HCT116 (cell line): ENCODE data around the gene AGAP6. TPM values are rescaled to one million over a fixed set of nuclear protein-coding genes. Genes with fewer than 3 reads are reported as not detected.
"Not testable (repeated sequence)": the region's sequence is repeated elsewhere in the genome, so short reads cannot be mapped to it uniquely, and the experiment has no call there.

ENCODE experiments used
- ATAC-seq: fragments of 200-7000 bp; cut with Tn5 transposase; 2 replicates; pipeline ENCODE4 v1.9.1; 2020; ENCODE audit warnings: mild to moderate bottlenecking, moderate library complexity
- BruUV-seq: library from RNA; stranded (reverse); fragments of 400-500 nt; replicated peaks from 2 replicates; lab custom pipeline; 2021; lab: Mats Ljungman, UMichigan
- CTCF ChIA-PET: fragments of 300-600 bp; sonication (Branson Sonifier 250); formaldehyde crosslinking; loops from one replicate; lab custom pipeline; 2021; ENCODE audit warnings: antibody characterized with exemption; lab: Charles Lee
- POLR2A ChIA-PET: fragments of 300-600, 350-600 bp; sonication (Branson Sonifier 250); formaldehyde crosslinking; loops from one replicate; lab custom pipeline; 2021; ENCODE audit warnings: antibody characterized with exemption; lab: Charles Lee
- RAD21 ChIA-PET, 2 experiments: fragments of 300-600 bp; sonication (Branson Sonifier 250); formaldehyde crosslinking; loops; one replicate each; lab custom pipeline; 2023; ENCODE audit warnings: low total read pairs in 2 of 2; ENCODE audit not compliant: uncharacterized antibody in 2 of 2, unreplicated experiment in 2 of 2, low non-redundant PET in 1 of 2; lab: Charles Lee
- DNase-seq: peaks from one replicate; pipeline ENCODE4 v3.0.0-alpha.2; 2010; ENCODE audit warnings: low read depth, low spot score
- H2AFZ ChIP-seq: fragments of 200-600 bp; shearing (Covaris generic), sonication (generic); 2 replicates; pipeline ENCODE4 v1.6.1; 2017; ENCODE audit warnings: low read depth, mixed run types, mixed read lengths, antibody characterized with exemption, low read length; ENCODE audit not compliant: poor library complexity, severe bottlenecking
- H3K27ac ChIP-seq: 2 replicates; pipeline ENCODE4 v1.5.1; 2012; ENCODE audit warnings: low read depth, low read length
- H3K27me3 ChIP-seq: fragments of 200-600 bp; sonication (generic); 2 replicates; pipeline ENCODE4 v1.6.1; 2016; ENCODE audit warnings: mixed run types, low read length, mixed read lengths; ENCODE audit not compliant: insufficient read depth
- H3K36me3 ChIP-seq, 2 experiments: fragments of 200-500 bp in 1 of 2; fragments of 200-600 bp in 1 of 2; sonication (Bioruptor generic) in 1 of 2; sonication (generic) in 1 of 2; 2 replicates each; pipeline versions ENCODE4 v1.5.1 to v1.6.1; 2014 to 2016; ENCODE audit warnings: low read length in 2 of 2, inconsistent platforms in 1 of 2, mixed read lengths in 1 of 2, mixed run types in 1 of 2; ENCODE audit not compliant: insufficient read depth in 2 of 2, control insufficient read depth in 1 of 2
- H3K4me1 ChIP-seq, 2 experiments: fragments of 200-600 bp in 1 of 2; sonication (generic) in 1 of 2; 2 replicates each; pipeline versions ENCODE4 v1.5.1 to v1.6.1; 2012 to 2017; ENCODE audit warnings: low read length in 2 of 2, inconsistent platforms in 1 of 2, mild to moderate bottlenecking in 1 of 2, mixed read lengths in 1 of 2, mixed run types in 1 of 2, moderate library complexity in 1 of 2; ENCODE audit not compliant: insufficient read depth in 2 of 2, control insufficient read depth in 1 of 2
- H3K4me2 ChIP-seq: fragments of 200-600 bp; sonication (generic); 2 replicates; pipeline ENCODE4 v1.6.1; 2017; ENCODE audit warnings: mixed run types, low read length, mixed read lengths
- H3K4me3 ChIP-seq, 2 experiments: fragments of 200-600 bp in 1 of 2; sonication (generic) in 1 of 2; replicated peaks in 1 of 2; 2 replicates each; pipeline ENCODE4 v1.5.1; 2011 to 2016; ENCODE audit warnings: low read length in 2 of 2, control low read depth in 1 of 2, low read depth in 1 of 2, mild to moderate bottlenecking in 1 of 2, mixed read lengths in 1 of 2, mixed run types in 1 of 2
- H3K79me2 ChIP-seq: fragments of 200-600 bp; sonication (generic); 2 replicates; pipeline ENCODE4 v1.6.1; 2017; ENCODE audit warnings: mild to moderate bottlenecking, mixed run types, low read length, moderate library complexity, mixed read lengths; ENCODE audit not compliant: insufficient read depth
- H3K9ac ChIP-seq: fragments of 200-600 bp; sonication (generic); 2 replicates; pipeline ENCODE4 v1.6.1; 2016; ENCODE audit warnings: low read length, mixed read lengths
- H3K9me2 ChIP-seq: fragments of 200-600 bp; sonication (generic), shearing (Covaris generic); 2 replicates; pipeline ENCODE4 v1.6.1; 2017; ENCODE audit warnings: mixed run types, mild to moderate bottlenecking, moderate library complexity; ENCODE audit not compliant: insufficient read depth
- H3K9me3 ChIP-seq, 2 experiments: fragments of 200-500 bp in 1 of 2; fragments of 200-600 bp in 1 of 2; sonication (Bioruptor generic) in 1 of 2; sonication (generic) in 1 of 2; 2 replicates each; pipeline ENCODE4 v1.6.1; 2014 to 2017; ENCODE audit warnings: low read length in 2 of 2, mixed read lengths in 2 of 2, inconsistent platforms in 1 of 2, low read depth in 1 of 2, mild to moderate bottlenecking in 1 of 2, mixed run types in 1 of 2, moderate library complexity in 1 of 2; ENCODE audit not compliant: control insufficient read depth in 1 of 2, insufficient read depth in 1 of 2
- H4K20me1 ChIP-seq: fragments of 200-600 bp; sonication (generic), shearing (Covaris generic); 2 replicates; pipeline ENCODE4 v1.6.1; 2017; ENCODE audit warnings: mixed run types, mild to moderate bottlenecking, moderate library complexity; ENCODE audit not compliant: insufficient read depth
- intact Hi-C: fragments of 100-400 bp; cut with micrococcal nuclease; formaldehyde crosslinking; loops from 2 replicates; pipeline ENCODE4 v1.10.0; 2022
- total RNA-seq: library from RNA; stranded (reverse); gene quantifications from one replicate; pipeline ENCODE4 v1.2.1, GENCODE V29; 2021; ENCODE audit not compliant: unreplicated experiment

AGAP6 gene
- total RNA-seq, 1 experiment from 2014 or later: 13.1 TPM

- H2AFZ ChIP-seq, ATAC-seq: not testable (repeated sequence)
Observed at GRCh38 chr10:50051995-50052660, 63.9 kb downstream of the AGAP6 start.

GRCh38 chr10:50052778-50053376, 64.7 kb downstream of the AGAP6 start:
- intact Hi-C loops, CTCF ChIA-PET, H3K9me2 ChIP-seq, ATAC-seq, H3K9me3 ChIP-seq, H3K9ac ChIP-seq, H4K20me1 ChIP-seq, H3K4me1 ChIP-seq, DNase-seq, BruUV-seq, H3K27me3 ChIP-seq, H3K36me3 ChIP-seq, RAD21 ChIA-PET, H3K27ac ChIP-seq, H2AFZ ChIP-seq, POLR2A ChIA-PET, H3K4me3 ChIP-seq, H3K79me2 ChIP-seq, H3K4me2 ChIP-seq: not testable (repeated sequence)

More at GRCh38 chr10:50051995-50052660, 63.9 kb downstream of the AGAP6 start:
- intact Hi-C loops, RAD21 ChIA-PET, H3K27me3 ChIP-seq, H3K9me2 ChIP-seq, H3K27ac ChIP-seq, BruUV-seq, H3K4me1 ChIP-seq, H4K20me1 ChIP-seq, CTCF ChIA-PET, DNase-seq, H3K9ac ChIP-seq, H3K79me2 ChIP-seq, H3K36me3 ChIP-seq, H3K9me3 ChIP-seq, H3K4me2 ChIP-seq, POLR2A ChIA-PET, H3K4me3 ChIP-seq: not testable (repeated sequence)

GRCh38 chr10:50055494-50056292, 67.5 kb downstream of the AGAP6 start:
- H3K4me1 ChIP-seq, H4K20me1 ChIP-seq, ATAC-seq, H3K4me2 ChIP-seq, H3K4me3 ChIP-seq, H2AFZ ChIP-seq, DNase-seq, CTCF ChIA-PET, H3K27me3 ChIP-seq, intact Hi-C loops, H3K79me2 ChIP-seq, POLR2A ChIA-PET, BruUV-seq, H3K36me3 ChIP-seq, H3K9me3 ChIP-seq, H3K27ac ChIP-seq, H3K9ac ChIP-seq, H3K9me2 ChIP-seq, RAD21 ChIA-PET: not testable (repeated sequence)

- CTCF ChIA-PET, DNase-seq, POLR2A ChIA-PET, H3K4me2 ChIP-seq, H3K4me3 ChIP-seq, H3K9ac ChIP-seq, H3K9me3 ChIP-seq, ATAC-seq, RAD21 ChIA-PET, H4K20me1 ChIP-seq, H3K27me3 ChIP-seq, H2AFZ ChIP-seq, H3K79me2 ChIP-seq, H3K27ac ChIP-seq, BruUV-seq, H3K4me1 ChIP-seq, H3K9me2 ChIP-seq, intact Hi-C loops, H3K36me3 ChIP-seq: not testable (repeated sequence)
Observed at GRCh38 chr10:50056654-50057053, 68.4 kb downstream of the AGAP6 start.
